ENCODE data around the gene POLA1. TPM values are rescaled to one million over a fixed set of nuclear protein-coding genes. Genes with fewer than 3 reads are reported as not detected.

Gene POLA1
- total RNA-seq, 1 donor from 2014 or later: 6.0 TPM

- TF ChIP-seq CTCF (IDR thresholded peaks at IDR 0.05): no peak
- Histone ChIP-seq H3K4me1 (no peaks in the 10 kb centered on the region), H3K9me3 (no peaks in the 10 kb centered on the region), H3K27ac (no peak overlapping the region), H3K4me3 (no peak overlapping the region), H3K27me3 (no peaks in the 10 kb centered on the region), H3K36me3 (no peaks in the 10 kb centered on the region)
- no peak for DNase-seq (ENCODE audit: low spot score in 2 of 2)
- intact Hi-C loops (cut with DNase I): no loop called here
These were observed 233.7 kb downstream of the POLA1 start for GRCh38 chrX:24927372-24927771.

GRCh38 chrX:24928114-24928513, 234.4 kb downstream of the POLA1 start:
- Histone ChIP-seq H3K27me3 (no peaks in the 10 kb centered on the region), H3K4me3 (no peak overlapping the region), H3K9me3 (no peaks in the 10 kb centered on the region), H3K4me1 (no peaks in the 10 kb centered on the region), H3K27ac (no peak overlapping the region), H3K36me3 (no peaks in the 10 kb centered on the region)
- DNase-seq (ENCODE audit: low spot score in 2 of 2): no peak
- no peak for TF ChIP-seq CTCF (IDR thresholded peaks at IDR 0.05)
- intact Hi-C loops (cut with DNase I): no loop called here

GRCh38 chrX:24934279-24934678, 240.6 kb downstream of the POLA1 start:
- DNase-seq (ENCODE audit: low spot score in 2 of 2): no peak
- no peaks in the 10 kb centered on the region for H3K9me3 ChIP-seq
- no peaks in the 10 kb centered on the region for H3K27me3 ChIP-seq
- no peak overlapping the region for H3K4me3 ChIP-seq
- H3K36me3 ChIP-seq: no peaks in the 10 kb centered on the region
- H3K27ac ChIP-seq: no peak overlapping the region
- no peaks in the 10 kb centered on the region for H3K4me1 ChIP-seq
- TF ChIP-seq CTCF (IDR thresholded peaks at IDR 0.05): no peak
- intact Hi-C loops (cut with DNase I): no loop called here

GRCh38 chrX:24945009-24945408, 251.3 kb downstream of the POLA1 start:
- H3K27me3 ChIP-seq: no peaks in the 10 kb centered on the region
- no peak overlapping the region for H3K4me3 ChIP-seq
- intact Hi-C loops (cut with DNase I): no loop called here
- H3K4me1 ChIP-seq: no peaks in the 10 kb centered on the region
- H3K27ac ChIP-seq: no peak overlapping the region
- no peaks in the 10 kb centered on the region for H3K36me3 ChIP-seq
- no peak for DNase-seq (ENCODE audit: low spot score in 2 of 2)
- TF ChIP-seq CTCF (IDR thresholded peaks at IDR 0.05): no peak
- no peaks in the 10 kb centered on the region for H3K9me3 ChIP-seq

- intact Hi-C loops (cut with DNase I): no loop called here
- H3K9me3 ChIP-seq: no peaks in the 10 kb centered on the region
- H3K27me3 ChIP-seq: no peaks in the 10 kb centered on the region
- H3K36me3 ChIP-seq: no peaks in the 10 kb centered on the region
- H3K4me3 ChIP-seq: no peak overlapping the region
- DNase-seq (ENCODE audit: low spot score in 2 of 2): no peak
- H3K27ac ChIP-seq: no peak overlapping the region
- no peaks in the 10 kb centered on the region for H3K4me1 ChIP-seq
- TF ChIP-seq CTCF (IDR thresholded peaks at IDR 0.05): no peak
These were observed 252.7 kb downstream of the POLA1 start for GRCh38 chrX:24946369-24946768.

- Histone ChIP-seq H3K4me1 (no peaks in the 10 kb centered on the region), H3K27me3 (no peaks in the 10 kb centered on the region), H3K27ac (no peak overlapping the region), H3K4me3 (no peak overlapping the region), H3K36me3 (no peaks in the 10 kb centered on the region), H3K9me3 (no peaks in the 10 kb centered on the region)
- no peak for TF ChIP-seq CTCF (IDR thresholded peaks at IDR 0.05)
- DNase-seq (ENCODE audit: low spot score in 2 of 2): no peak
- intact Hi-C loops (cut with DNase I): no loop called here
These were observed 261.0 kb downstream of the POLA1 start for GRCh38 chrX:24954732-24955131.

Measured in ascending aorta (tissue), 2 donors.